ENCODE measurements around the gene CACNG5.

The CACNG5 gene

GRCh38 chr17:66863820-66864219, 28.9 kb downstream of the CACNG5 start:
- no peak for DNase-seq (ENCODE audit: extremely low spot score)
- TF ChIP-seq CTCF (IDR thresholded peaks at IDR 0.05; ENCODE audit: control extremely low read depth, extremely low read depth, low read depth, missing control alignments) = no peak
- ChIA-PET POLR2A (interaction anchor here (0.6 kb wide), 1 partner anchor 173 kb away, joined by 3 read pairs; no protein-coding TSS in a partner anchor), CTCF (no interaction called here)

DNA sequence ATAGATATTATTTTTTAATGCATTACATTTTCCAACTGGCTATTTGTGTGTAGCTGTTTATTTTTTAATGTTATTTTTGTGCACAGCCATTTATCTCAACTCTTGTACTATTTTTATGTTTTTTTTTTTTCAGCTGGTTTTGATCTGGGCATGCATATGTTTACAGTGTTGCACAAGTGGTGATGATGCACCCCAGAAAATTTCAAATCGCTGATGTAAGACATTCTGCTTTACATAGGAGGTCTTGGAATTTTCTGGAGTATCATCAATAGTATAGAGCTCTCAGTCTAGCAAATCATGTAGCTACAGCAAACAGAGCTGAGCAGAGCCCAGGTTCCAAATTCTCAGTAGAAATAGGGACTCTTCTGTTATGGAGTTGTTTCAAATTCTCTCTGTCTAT, 30.2 kb downstream of the CACNG5 start:
- ChIA-PET CTCF (no interaction called here), POLR2A (no interaction called here)
- no peak for DNase-seq (ENCODE audit: extremely low spot score)
- no peak for TF ChIP-seq CTCF (IDR thresholded peaks at IDR 0.05; ENCODE audit: control extremely low read depth, extremely low read depth, low read depth, missing control alignments)

DNA sequence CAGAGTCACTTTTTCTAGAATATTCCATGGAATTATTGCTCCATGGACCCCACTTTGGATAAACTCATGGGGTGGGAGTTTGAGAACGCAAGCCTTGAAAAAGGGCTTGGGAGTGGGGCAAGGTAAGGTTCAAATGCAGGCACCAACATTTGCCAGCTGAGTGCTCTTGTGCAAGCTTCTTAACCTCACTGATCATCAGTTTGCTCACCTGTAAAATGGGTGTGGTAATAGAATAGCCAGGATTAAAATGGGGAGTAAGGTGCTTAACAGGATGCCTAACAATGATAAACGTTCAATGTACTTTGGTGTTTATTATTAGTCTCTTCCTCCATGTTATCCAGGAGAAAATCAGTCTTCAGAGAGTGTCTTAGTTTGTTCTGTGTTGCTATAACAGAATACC, 39.0 kb downstream of the CACNG5 start:
- no peak for TF ChIP-seq CTCF (IDR thresholded peaks at IDR 0.05; ENCODE audit: control extremely low read depth, extremely low read depth, low read depth, missing control alignments)
- no peak for DNase-seq (ENCODE audit: extremely low spot score)
- CTCF ChIA-PET = interaction anchor here (1.1 kb wide), 1 partner anchor 27 kb away, joined by 3 read pairs; no protein-coding TSS in a partner anchor
- POLR2A ChIA-PET = no interaction called here

DNA sequence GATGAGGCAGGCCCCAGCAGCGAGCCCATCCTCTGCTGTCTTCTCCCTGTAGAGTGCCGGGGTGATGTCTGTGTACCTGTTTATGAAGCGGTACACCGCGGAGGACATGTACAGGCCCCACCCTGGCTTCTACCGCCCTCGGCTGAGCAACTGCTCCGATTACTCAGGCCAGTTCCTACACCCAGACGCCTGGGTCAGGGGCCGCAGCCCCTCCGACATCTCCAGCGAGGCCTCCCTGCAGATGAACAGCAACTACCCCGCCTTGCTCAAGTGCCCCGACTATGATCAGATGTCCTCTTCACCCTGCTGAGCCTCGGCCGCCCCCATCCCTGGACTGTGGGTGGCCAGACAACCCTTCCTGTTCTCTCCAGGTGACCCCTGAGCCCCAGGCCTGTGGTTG, 50.0 kb downstream of the CACNG5 start:
- ChIA-PET CTCF (no interaction called here), POLR2A (no interaction called here)
- no peak for DNase-seq (ENCODE audit: extremely low spot score)
- no peak for TF ChIP-seq CTCF (IDR thresholded peaks at IDR 0.05; ENCODE audit: control extremely low read depth, extremely low read depth, low read depth, missing control alignments)

DNA sequence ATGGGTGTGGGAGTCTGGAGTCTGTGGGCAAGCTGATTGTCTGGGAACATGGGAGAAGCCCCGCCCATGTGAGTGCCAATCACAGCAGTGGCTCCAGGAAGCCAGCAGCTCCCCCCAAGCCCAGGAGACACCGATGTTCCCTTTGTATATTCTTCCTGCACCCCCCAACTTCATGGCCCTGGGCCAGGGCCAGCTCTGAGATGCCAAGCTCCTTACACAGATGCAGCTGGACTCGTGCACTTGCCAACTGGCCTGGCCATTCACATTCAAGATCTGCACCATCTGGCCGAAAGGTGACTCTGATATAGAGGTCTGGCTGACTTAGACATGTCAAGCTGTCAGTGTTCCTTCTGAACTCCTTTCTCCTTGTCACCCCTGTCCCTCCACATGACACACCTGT, 50.5 kb downstream of the CACNG5 start:
- CTCF ChIA-PET = no interaction called here
- no peak for TF ChIP-seq CTCF (IDR thresholded peaks at IDR 0.05; ENCODE audit: control extremely low read depth, extremely low read depth, low read depth, missing control alignments)
- DNase-seq (ENCODE audit: extremely low spot score) = no peak
- POLR2A ChIA-PET = no interaction called here

DNA sequence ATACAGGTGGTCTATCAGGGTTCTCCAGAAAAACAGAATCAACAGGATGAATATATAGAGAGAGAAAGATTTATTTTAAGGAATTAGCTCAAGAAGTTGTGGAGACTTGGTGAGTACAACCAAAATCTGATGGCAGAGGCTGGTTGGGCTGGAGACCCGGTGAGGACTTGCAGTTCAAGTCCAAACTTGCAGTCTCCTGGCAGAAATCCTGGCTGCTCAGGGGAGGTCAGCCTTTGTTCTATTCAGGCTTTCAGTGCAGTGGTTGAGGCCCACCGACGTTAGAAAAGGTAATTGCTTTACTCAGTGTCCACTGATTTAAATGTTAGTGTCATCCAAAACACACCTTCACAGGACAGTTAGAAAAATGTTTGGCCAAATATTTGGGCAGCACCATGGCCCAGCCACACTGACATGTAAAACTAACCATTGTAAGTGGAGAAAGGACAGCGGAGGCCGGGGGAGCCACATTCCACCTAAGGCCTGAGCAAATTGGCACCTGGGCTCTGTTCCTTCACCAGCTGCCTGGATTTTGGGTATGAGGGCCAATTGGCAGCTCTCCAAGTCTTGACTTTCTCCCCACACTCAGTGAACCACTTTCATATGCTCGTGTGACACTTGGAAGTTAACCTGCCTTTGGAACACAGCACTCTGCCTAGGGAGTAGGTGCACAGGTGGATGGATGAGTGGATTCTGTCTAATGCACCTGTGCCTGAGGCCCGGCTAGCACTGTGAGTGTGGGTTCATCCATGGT, 54.7 kb downstream of the CACNG5 start:
- no peak for DNase-seq (ENCODE audit: extremely low spot score)
- ChIA-PET POLR2A (no interaction called here), CTCF (interaction anchor here (1.4 to 1.9 kb wide), 2 partner anchors 10 to 13 kb away, joined by 3 to 7 read pairs; no protein-coding TSS in a partner anchor)
- no peak for TF ChIP-seq CTCF (IDR thresholded peaks at IDR 0.05; ENCODE audit: control extremely low read depth, extremely low read depth, low read depth, missing control alignments)

Data from GM10248 (cell line).